ENCODE data around the gene TKT.

GRCh38 chr3:53184701-53185100 lies 71.1 kb downstream of the TKT start:
- TF ChIP-seq CTCF (IDR thresholded peaks at IDR 0.05), result no peak
- TF ChIP-seq POLR2A (IDR thresholded peaks at IDR 0.05), result no peak

All from testis (tissue), 2 donors.